Superior temporal gyrus (tissue), 1 donor: ENCODE measurements around the gene ONECUT2.

Source experiments
- DNase-seq: peaks from one replicate; pipeline ENCODE4 v3.0.0-alpha.2; 2016; ENCODE audit errors: extremely low spot score

The ONECUT2 gene

GRCh38 chr18:57523171-57523956, 88.2 kb downstream of the ONECUT2 start:
- DNase-seq, result no peak

GRCh38 chr18:57527556-57528229, 92.5 kb downstream of the ONECUT2 start:
- no peak for DNase-seq

GRCh38 chr18:57529151-57529550, 94.0 kb downstream of the ONECUT2 start:
- no peak for DNase-seq

GRCh38 chr18:57533006-57533867, 98.1 kb downstream of the ONECUT2 start:
- no peak for DNase-seq

- DNase-seq, result no peak
Observed at GRCh38 chr18:57533868-57534510, 98.8 kb downstream of the ONECUT2 start.

GRCh38 chr18:57534511-57534909, 99.3 kb downstream of the ONECUT2 start:
- no peak for DNase-seq

GRCh38 chr18:57538614-57539013, 103.4 kb downstream of the ONECUT2 start:
- DNase-seq, result no peak

- DNase-seq, result no peak
Observed at GRCh38 chr18:57539702-57540101, 104.5 kb downstream of the ONECUT2 start.
